ENCODE measurements around the gene OBI1. TPM values are rescaled to one million over a fixed set of nuclear protein-coding genes. Genes with fewer than 3 reads are reported as not detected.

OBI1 gene
- total and polyA plus RNA-seq, 9 of the 15 experiments (the other 6 are each of a cell fraction or from before 2014, with no cell fraction given): 8.7 to 18.4 (median 14.2) TPM

GRCh38 chr13:78630511-78630910 is 28.4 kb downstream of the OBI1 start:
- ATAC-seq (no peak), DNase-seq (ENCODE audit: extremely low read depth in 1 of 4, low spot score in 3 of 4) (no peak), FAIRE-seq (no peak)
- Histone ChIP-seq H3K9ac (ENCODE audit: insufficient read depth in 1 of 2, low read depth in 2 of 2, low read length in 2 of 2) (no peak overlapping the region), H3K4me1 (replicated peaks in 1 of 2; ENCODE audit: control insufficient read depth in 2 of 2, insufficient read depth in 2 of 2, low read length in 2 of 2) (peaks cover 3 to 4% of the 10 kb centered on the region in 2 experiments; a peak in 3 of 5 replicates), H3K27ac (ENCODE audit: extremely low read depth, low read depth, low read length) (no peak overlapping the region), H2AFZ (ENCODE audit: low read depth, low read length) (no peak overlapping the region), H3K4me3 (no peak overlapping the region), H3K9me1 (ENCODE audit: control insufficient read depth, insufficient read depth, low read length) (no peaks in the 10 kb centered on the region), H3K36me3 (ENCODE audit: control insufficient read depth, insufficient read depth, low read length) (peaks cover 49% of the 10 kb centered on the region; the same call in 2 of the 3 replicates), H4K20me1 (replicated peaks; ENCODE audit: control insufficient read depth, insufficient read depth, low read length) (no peaks in the 10 kb centered on the region), H3K27me3 (ENCODE audit: control insufficient read depth in 2 of 2, insufficient read depth in 2 of 2, low read length in 2 of 2) (no peaks in the 10 kb centered on the region), H3K79me2 (ENCODE audit: control insufficient read depth, insufficient read depth, low read length) (peaks cover 2% of the 10 kb centered on the region; the same call in 1 of the 3 replicates), H3K4me2 (ENCODE audit: insufficient read depth, low read length) (no peak overlapping the region), H3K9me3 (replicated peaks; ENCODE audit: control insufficient read depth, insufficient read depth, low read depth, low read length) (no peaks in the 10 kb centered on the region)
- in situ Hi-C loops (cut with MboI): no loop called here
- BruUV-seq (replicated peaks): no TSS peak
- CTCF ChIA-PET (ENCODE audit: low intra/inter-chr PET ratio): no interaction called here
- TF ChIP-seq E2F5 (CRISPR knock-in tag; IDR thresholded peaks at IDR 0.05) (no peak), ZNF449 (CRISPR knock-in tag; IDR thresholded peaks at IDR 0.05) (no peak), RBM15 (IDR thresholded peaks at IDR 0.05; ENCODE audit: insufficient read depth, low read length) (no peak), HDAC1 (IDR thresholded peaks at IDR 0.05) (no peak), DDX20 (tag; IDR thresholded peaks at IDR 0.05; ENCODE audit: low read depth) (no peak), SIX5 (IDR thresholded peaks at IDR 0.05; ENCODE audit: borderline replicate concordance in 1 of 2, insufficient read depth in 1 of 2, low read depth in 1 of 2, low read length in 2 of 2) (no peak), DPF2 (IDR thresholded peaks at IDR 0.05) (no peak), ZKSCAN8 (CRISPR knock-in tag; IDR thresholded peaks at IDR 0.05) (no peak), CBX3 (IDR thresholded peaks at IDR 0.05; ENCODE audit: borderline replicate concordance in 1 of 2, low read length in 2 of 2) (no peak), TBP (optimal IDR thresholded peaks at IDR 0.05; ENCODE audit: low read depth, low read length) (no peak), KLF6 (CRISPR knock-in tag; IDR thresholded peaks at IDR 0.05; ENCODE audit: borderline replicate concordance) (no peak), BCL6 (CRISPR knock-in tag; IDR thresholded peaks at IDR 0.05) (no peak), RFX7 (CRISPR knock-in tag; IDR thresholded peaks at IDR 0.05) (no peak), FOXJ3 (CRISPR knock-in tag; IDR thresholded peaks at IDR 0.05) (no peak), ZNF639 (CRISPR knock-in tag; conservative IDR thresholded peaks at IDR 0.05 in 1 of 2, IDR thresholded peaks at IDR 0.05 in 1 of 2) (no peak)
- 90% methylated on average over 1 of the region's 1 CpG for WGBS (ENCODE audit: insufficient coverage, low coverage, missing lambda C conversion rate)
- intact Hi-C loops (cut with micrococcal nuclease): no loop called here
- POLR2A ChIA-PET: no interaction called here

Measured in K562 (cell line).